HG02763 (cell line): ENCODE measurements around the gene SLC9A3.

Source experiments
- ATAC-seq: cut with Tn5 transposase; IDR thresholded peaks from one replicate; pipeline ENCODE4 v1.9.1; 2021; ENCODE audit warnings: mild to moderate bottlenecking, moderate library complexity; ENCODE audit not compliant: unreplicated experiment

The SLC9A3 gene

DNA sequence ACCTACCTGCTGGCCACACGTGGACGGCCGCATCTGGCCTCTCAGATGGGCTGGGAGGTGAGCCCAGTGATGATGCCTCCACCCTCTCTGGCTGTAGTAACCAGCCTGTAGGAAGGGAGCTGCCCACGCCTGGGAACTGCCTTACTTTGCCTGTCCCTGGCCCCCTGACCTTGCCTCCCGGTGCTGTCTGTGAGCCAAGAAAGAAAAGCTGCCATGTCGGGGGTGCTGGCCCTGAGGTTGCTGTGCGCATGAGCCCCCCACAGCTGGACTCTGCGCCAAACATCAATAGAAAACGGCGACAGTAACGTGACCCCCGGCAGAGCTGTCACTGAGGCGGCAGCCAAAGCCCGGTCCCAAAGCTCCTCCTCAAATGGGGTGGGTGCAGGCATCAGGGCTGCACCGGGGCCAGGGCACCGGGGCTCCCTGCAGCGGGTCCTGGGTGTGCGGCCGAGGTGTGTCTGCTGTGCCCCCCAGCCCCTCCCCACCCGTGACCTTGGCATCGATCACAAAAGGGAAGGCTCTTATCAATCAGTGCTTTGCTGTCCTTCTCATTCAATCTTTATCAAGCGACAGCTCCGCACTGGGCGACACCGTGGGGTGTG, 15.3 kb upstream of the SLC9A3 start:
- ATAC-seq, result no peak

DNA sequence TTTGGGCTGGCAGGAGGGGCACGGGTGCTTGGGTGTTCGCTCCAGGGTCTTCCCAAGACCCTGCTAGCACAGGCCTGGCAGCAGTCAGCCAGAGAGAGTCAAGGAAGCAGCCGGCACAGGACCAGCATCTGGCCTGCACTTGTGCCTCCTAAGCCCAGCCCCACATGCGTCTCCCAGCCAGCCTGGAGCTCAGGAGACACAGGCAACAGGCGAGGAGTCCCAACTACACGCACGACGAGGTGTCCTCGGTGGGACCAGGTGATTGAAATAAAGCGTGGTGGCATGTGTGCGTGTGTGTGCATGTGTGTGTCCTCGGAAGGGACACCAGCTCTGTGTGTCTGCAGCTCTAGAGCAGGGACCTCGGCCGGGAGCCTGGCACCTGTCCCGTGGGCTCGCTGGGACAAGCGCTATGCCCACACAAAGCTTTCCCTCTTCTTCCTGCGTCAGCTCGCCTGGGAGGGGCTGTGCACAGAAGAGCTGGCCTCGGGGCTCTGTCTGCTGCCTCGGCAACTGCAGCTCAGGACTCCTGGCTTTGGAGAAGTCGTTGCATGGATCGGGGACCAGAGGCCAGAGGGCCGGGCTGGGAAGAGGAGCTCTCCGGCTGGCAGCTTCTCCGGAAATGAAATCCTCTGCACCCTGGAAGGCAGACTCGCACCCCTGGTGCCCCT, 14.7 kb upstream of the SLC9A3 start:
- ATAC-seq, result no peak

DNA sequence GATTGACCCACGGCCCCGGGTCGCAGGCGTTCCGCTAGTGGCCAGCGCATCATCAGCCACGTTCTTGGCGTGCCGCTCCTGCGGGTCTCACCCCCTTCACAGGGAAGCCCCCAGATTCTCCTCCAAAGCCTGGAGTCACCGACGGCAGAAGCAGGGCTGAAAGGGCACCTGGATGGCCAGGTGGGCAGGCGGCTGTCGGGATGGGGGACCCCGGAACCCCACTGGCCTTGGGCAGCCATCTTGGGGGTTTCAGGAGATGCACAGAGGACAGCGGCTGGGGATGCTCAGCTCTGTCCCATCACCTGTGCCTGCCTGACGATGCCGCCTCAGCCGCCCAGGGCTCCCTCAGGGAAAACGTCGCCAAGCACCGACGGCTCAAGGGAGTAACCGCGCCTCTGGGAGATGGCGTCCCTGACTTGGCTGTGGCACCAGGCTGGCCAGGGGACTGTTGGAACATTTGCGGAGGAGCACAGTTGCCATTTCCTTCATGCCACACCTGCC, 14.1 kb upstream of the SLC9A3 start:
- ATAC-seq, result no peak

DNA sequence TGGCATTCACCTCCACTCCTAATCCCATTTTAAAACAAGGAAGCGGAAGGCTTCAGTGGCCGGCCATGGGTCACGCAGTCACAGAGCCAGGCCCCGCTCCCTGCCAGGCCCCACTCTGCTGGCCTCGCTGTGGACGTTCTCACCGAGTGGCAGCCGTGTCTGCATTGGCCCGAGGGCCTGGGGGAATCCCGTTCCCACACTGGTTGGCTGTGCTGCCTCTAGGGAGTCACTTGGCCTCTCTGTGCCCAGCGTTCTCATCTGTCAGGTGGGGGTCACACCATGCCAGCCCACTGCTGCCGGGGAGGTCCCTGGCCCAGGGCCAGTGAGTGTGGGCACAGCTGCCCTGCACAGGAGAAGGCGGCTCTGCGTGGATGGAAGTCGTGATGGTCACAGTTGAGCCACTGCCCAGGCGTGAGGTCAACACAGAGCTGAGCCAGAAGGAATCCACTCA, 13.4 kb upstream of the SLC9A3 start:
- ATAC-seq, result no peak

DNA sequence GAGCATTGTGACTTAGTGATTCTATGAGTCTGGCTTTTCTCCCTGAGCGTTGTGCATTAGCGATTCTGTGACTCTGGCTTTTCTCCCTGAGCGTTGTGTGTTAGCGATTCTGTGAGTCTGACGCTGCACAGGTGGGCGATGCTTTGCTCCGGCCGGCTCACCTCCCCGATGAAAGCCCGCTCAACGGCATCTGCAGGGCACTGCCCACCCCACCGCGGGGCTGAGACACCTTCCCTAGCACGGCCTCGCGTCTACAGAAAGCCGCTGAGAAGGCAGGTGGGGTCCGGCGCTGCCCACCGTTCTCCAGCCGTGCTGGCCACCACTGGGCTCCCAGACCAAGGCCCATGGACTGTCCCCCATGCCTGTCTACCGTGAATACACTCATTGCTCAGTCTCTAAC, 12.8 kb upstream of the SLC9A3 start:
- no peak for ATAC-seq

GRCh38 chr5:535846-536698, 11.8 kb upstream of the SLC9A3 start:
- no peak for ATAC-seq

DNA sequence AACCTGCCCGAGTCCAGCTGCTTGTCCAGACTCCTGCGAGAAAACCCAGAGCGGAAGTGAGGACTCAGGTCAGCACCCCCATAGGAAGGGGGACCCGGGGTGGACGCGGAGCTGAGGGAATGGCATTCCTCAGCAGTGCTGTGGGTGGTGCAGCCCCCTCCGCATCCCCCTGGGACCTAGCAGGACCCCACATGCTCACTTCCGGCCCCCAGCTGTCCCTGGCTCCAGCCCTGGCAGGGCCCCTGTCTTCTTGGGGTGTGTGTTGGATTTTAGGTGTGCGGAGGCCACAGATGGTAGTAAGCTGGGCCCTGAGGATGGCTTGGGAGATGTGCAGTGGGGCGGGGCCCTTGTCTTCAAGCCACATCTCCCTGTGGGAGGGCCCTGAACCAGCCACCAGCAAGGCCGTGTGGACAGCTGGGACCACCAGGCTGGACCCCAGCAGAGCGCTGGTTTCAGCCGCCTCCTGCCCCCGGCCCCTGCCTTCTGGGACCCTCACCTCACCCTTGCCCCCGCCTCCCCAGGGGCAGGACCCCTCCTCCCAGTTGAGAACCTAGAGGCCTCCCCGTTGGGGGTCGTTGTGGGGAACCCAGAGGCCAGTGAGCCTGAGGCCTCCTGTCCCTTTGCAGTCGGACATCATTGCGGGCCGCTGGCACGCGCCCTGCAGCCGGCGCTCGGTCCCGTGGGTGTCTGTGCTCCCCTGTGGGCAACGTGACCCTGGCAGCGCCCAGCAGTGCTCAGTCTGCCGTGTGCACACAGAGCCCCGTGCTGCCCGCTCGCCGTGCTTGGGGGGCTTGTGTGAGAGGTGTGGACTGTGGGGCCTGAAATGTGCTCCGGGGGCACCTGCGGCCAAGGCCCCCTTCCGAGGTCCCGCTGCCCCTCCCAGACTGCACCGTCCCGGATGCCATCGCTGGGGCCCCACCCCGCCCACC, 10.8 kb upstream of the SLC9A3 start:
- no peak for ATAC-seq

GRCh38 chr5:533955-534742, 9.9 kb upstream of the SLC9A3 start:
- ATAC-seq, result no peak

DNA sequence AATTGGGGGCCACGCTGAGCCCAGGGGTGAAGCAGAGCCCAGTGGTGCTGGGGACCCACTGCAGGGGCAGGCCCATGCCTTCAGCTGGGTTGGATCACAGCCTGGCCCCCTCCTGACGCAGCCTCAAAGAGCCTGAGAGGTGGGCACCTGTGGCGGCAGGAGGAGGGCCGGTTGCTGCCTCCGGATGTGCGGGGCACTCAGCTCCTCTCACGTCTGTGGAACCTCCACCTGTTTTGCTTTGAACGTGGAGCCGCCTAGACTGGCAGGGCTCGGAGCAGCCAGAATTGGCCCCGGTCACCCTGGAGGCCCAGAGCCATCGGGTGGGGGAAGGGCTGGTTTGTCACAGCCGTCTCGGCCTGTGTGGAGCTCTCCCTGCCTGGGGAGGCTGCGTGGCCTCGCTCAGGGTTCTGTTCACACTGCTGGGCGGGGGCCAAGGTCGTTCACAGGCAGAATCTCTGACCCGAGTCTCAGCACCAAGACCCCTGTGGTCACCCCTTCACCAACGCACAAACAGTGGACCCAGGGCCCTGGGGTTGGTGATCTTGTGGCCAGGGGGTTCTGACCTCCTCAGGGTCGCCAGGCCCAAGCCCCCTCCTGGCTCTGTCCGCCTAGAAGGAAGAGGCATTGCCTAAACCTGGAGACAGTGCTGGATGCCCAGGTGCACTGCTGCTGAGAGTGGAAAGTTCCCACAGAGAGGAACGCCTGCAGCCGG, 9.2 kb upstream of the SLC9A3 start:
- ATAC-seq, result no peak

DNA sequence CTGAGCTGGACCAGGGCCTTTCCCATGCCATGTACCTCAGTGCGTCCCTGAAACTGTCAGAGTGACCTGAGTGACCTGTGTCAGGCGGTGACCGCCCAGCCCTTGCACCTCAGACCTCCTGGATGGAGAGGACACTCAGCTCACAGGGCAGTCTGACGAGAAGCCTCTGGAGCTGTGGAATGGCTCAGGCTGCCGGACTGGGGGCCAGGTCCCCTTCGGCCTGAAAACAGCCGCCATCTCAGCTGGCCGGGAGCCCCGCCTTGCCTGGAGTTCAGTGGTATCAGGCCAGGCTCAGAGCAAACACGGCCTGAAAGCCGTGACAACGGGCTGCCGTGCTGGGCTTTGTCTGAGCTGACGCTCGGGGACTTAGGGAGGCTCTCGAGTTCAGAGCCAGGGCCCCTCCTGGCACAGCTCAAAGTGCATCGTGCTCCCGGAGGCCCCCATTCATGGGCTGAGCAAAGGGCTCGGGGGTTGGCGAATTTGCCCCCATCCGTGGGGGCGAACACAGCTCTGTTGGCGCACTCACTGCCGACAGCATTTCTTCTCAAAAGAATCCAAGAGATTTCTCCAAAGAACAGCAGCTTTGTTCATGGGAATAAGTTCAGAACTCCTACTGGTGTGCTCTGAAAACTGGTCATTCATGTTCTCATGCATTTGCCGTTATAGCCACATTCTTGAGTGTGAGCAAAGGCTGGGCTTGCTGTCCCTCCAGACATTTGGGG, 8.4 kb upstream of the SLC9A3 start:
- ATAC-seq, result no peak

DNA sequence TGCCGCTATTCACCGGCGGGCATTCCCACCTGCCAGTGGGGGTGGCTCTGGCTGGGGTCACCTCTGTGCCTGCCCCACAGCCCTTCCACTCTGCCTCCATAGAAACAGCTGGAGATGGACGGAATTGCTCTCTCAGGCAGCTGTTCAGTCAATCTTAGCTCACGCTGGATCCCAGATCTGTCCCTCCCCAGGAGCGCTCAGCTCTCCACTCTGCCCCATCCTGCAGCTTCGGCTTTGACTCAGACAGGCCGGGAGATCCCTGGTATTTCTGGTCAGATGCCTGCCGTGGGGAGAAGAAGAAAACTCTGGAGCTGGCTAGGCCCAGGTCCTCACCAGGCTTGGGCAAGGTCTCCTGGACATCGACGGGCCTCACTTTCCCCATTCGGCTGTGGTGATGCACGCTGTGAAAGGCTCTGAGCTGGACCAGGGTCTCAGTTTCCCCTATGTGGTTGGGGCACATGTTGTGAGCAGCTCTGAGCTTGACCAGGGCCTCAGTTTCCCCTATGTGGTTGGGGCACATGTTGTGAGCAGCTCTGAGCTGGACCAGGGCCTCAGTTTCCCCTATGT, 7.6 kb upstream of the SLC9A3 start:
- ATAC-seq, result no peak

DNA sequence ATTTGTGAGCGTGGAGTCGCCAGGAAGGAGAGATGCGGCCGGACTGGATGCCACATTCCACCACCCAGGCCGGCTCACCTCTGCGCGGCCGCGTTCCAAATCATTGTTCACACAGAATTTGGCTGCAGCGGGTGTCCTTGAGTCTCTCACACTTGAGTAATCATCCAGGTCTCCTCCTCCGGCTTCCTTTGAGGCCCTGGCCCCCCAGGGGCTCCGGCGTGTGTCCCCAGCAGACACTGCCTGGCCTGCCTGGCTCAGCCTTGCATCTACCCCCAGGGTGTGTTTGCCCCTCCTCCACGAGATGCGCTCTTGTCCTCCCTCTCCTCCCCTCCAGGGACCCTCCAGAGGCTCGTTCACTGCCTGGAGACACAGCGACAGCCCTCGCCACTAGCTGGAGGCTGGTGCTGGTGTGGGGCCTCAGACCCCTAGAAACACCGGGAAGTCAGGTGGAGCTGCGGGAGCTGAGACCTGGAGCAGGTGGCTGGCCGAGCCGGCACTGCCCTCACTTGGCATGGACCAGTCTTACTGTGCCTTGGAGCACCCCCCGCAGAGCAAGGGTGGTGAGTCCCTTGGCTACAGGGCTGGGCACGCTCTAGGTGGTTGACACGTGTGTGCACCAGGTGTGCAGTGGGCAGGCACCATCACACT, 7.0 kb upstream of the SLC9A3 start:
- ATAC-seq, result no peak

- no peak for ATAC-seq
Measured at GRCh38 chr5:530001-530955, 6.0 kb upstream of the SLC9A3 start.

DNA sequence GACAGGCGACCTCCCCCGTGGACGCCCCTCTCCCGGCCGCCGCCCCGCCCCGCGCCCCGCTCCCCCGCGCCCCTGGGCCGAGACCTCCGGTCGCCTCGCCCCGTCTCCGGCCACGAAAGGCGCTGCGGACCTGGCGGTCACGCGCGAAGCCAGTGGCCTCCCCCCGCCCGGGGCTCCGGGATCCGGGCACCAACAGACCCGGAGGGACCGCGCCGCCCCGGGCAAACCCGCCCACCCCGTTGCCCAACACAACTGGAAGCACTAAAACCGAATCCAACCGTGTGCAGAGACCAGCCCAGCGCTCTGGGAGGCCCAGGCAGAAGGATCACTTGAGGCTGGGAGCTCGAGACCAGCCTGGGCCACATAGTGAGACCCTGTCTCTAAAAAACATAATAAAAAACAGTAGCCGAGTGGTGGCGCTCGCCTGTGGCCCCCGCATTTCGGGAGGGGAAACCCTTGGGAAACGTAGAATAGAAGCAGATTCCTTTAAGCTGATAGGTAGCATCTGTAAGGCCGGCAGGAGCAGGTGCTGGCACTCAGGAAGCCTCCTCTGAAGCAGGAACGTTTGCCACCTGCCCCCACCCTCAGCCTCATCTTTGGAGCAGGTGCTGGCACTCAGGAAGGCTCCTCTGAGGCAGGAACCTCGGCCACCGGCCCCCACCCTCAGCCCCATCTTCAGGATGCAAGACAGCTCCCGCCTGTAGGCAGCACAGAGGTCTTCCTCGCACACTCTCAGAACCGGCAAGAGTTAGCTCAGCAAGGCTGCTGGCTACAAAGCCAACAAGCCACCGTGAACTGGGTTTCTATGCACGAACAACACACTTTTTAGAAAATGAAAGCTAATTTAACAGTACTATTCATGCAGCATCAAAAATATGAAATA, 4.6 kb upstream of the SLC9A3 start:
- ATAC-seq, result no peak
